Measurements from ENCODE around the gene TOLLIP. TPM values are rescaled to one million over a fixed set of nuclear protein-coding genes. Genes with fewer than 3 reads are reported as not detected.

TOLLIP gene
- total and polyA plus RNA-seq, 4 donors, result 29.0 to 83.4 (median 50.8) TPM

GRCh38 chr11:1292644-1293618 lies 16.5 kb downstream of the TOLLIP start:
- Histone ChIP-seq H3K27ac (ENCODE audit: low read depth, low read length) (no peak overlapping the region), H3K4me1 (ENCODE audit: control insufficient read depth, insufficient read depth, low read length) (peaks cover 5% of the 10 kb centered on the region), H3K9me3 (ENCODE audit: control insufficient read depth, insufficient read depth, low read length) (no peaks in the 10 kb centered on the region), H3K4me3 (ENCODE audit: low read depth, low read length) (no peak overlapping the region), H3K27me3 (ENCODE audit: control insufficient read depth, insufficient read depth, low read length) (no peaks in the 10 kb centered on the region), H3K36me3 (ENCODE audit: control insufficient read depth, insufficient read depth, low read length) (peaks cover 87% of the 10 kb centered on the region)
- WGBS (ENCODE audit: insufficient coverage), result 90% methylated on average over 43 of the region's 43 CpGs
- no peak for DNase-seq (ENCODE audit: low read depth in 4 of 6, low spot score in 6 of 6)

GRCh38 chr11:1292018-1292643 lies 17.3 kb downstream of the TOLLIP start:
- peaks cover 83% of the 10 kb centered on the region for H3K36me3 ChIP-seq (ENCODE audit: control insufficient read depth, insufficient read depth, low read length)
- 81% methylated on average over 8 of the region's 10 CpGs for WGBS (ENCODE audit: insufficient coverage)
- H3K4me3 ChIP-seq (ENCODE audit: low read depth, low read length), result no peak overlapping the region
- H3K27ac ChIP-seq (ENCODE audit: low read depth, low read length), result no peak overlapping the region
- no peaks in the 10 kb centered on the region for H3K9me3 ChIP-seq (ENCODE audit: control insufficient read depth, insufficient read depth, low read length)
- no peak for DNase-seq (ENCODE audit: low read depth in 4 of 6, low spot score in 6 of 6)
- no peaks in the 10 kb centered on the region for H3K27me3 ChIP-seq (ENCODE audit: control insufficient read depth, insufficient read depth, low read length)
- H3K4me1 ChIP-seq (ENCODE audit: control insufficient read depth, insufficient read depth, low read length), result peaks cover 5% of the 10 kb centered on the region

GRCh38 chr11:1291295-1292017 lies 18.0 kb downstream of the TOLLIP start:
- Histone ChIP-seq H3K27me3 (ENCODE audit: control insufficient read depth, insufficient read depth, low read length) (no peaks in the 10 kb centered on the region), H3K4me1 (ENCODE audit: control insufficient read depth, insufficient read depth, low read length) (peaks cover 5% of the 10 kb centered on the region), H3K27ac (ENCODE audit: low read depth, low read length) (no peak overlapping the region), H3K9me3 (ENCODE audit: control insufficient read depth, insufficient read depth, low read length) (no peaks in the 10 kb centered on the region), H3K36me3 (ENCODE audit: control insufficient read depth, insufficient read depth, low read length) (peaks cover 81% of the 10 kb centered on the region), H3K4me3 (ENCODE audit: low read depth, low read length) (no peak overlapping the region)
- no peak for DNase-seq (ENCODE audit: low read depth in 4 of 6, low spot score in 6 of 6)
- WGBS (ENCODE audit: insufficient coverage), result 92% methylated on average over 37 of the region's 46 CpGs

- peaks cover 80% of the 10 kb centered on the region for H3K36me3 ChIP-seq (ENCODE audit: control insufficient read depth, insufficient read depth, low read length)
- no peaks in the 10 kb centered on the region for H3K27me3 ChIP-seq (ENCODE audit: control insufficient read depth, insufficient read depth, low read length)
- no peak overlapping the region for H3K27ac ChIP-seq (ENCODE audit: low read depth, low read length)
- WGBS (ENCODE audit: insufficient coverage), result 93% methylated on average over 34 of the region's 43 CpGs
- no peak for DNase-seq (ENCODE audit: low read depth in 4 of 6, low spot score in 6 of 6)
- no peaks in the 10 kb centered on the region for H3K9me3 ChIP-seq (ENCODE audit: control insufficient read depth, insufficient read depth, low read length)
- no peak overlapping the region for H3K4me3 ChIP-seq (ENCODE audit: low read depth, low read length)
- H3K4me1 ChIP-seq (ENCODE audit: control insufficient read depth, insufficient read depth, low read length), result peaks cover 5% of the 10 kb centered on the region
Measured at GRCh38 chr11:1290052-1291040, 19.1 kb downstream of the TOLLIP start.

GRCh38 chr11:1289211-1289935 lies 20.1 kb downstream of the TOLLIP start:
- WGBS (ENCODE audit: insufficient coverage), result 96% methylated on average over 33 of the region's 33 CpGs

GRCh38 chr11:1288426-1289151 lies 20.8 kb downstream of the TOLLIP start:
- no peak overlapping the region for H3K4me3 ChIP-seq (ENCODE audit: low read depth, low read length)
- no peaks in the 10 kb centered on the region for H3K9me3 ChIP-seq (ENCODE audit: control insufficient read depth, insufficient read depth, low read length)
- no peaks in the 10 kb centered on the region for H3K27me3 ChIP-seq (ENCODE audit: control insufficient read depth, insufficient read depth, low read length)
- H3K27ac ChIP-seq (ENCODE audit: low read depth, low read length), result no peak overlapping the region
- WGBS (ENCODE audit: insufficient coverage), result 92% methylated on average over 26 of the region's 30 CpGs
- DNase-seq (ENCODE audit: low read depth in 4 of 6, low spot score in 6 of 6), result no peak
- H3K4me1 ChIP-seq (ENCODE audit: control insufficient read depth, insufficient read depth, low read length), result peaks cover 5% of the 10 kb centered on the region
- peaks cover 89% of the 10 kb centered on the region for H3K36me3 ChIP-seq (ENCODE audit: control insufficient read depth, insufficient read depth, low read length)

More at GRCh38 chr11:1289211-1289935, 20.1 kb downstream of the TOLLIP start:
- H3K27ac ChIP-seq (ENCODE audit: low read depth, low read length), result no peak overlapping the region
- no peaks in the 10 kb centered on the region for H3K9me3 ChIP-seq (ENCODE audit: control insufficient read depth, insufficient read depth, low read length)
- H3K27me3 ChIP-seq (ENCODE audit: control insufficient read depth, insufficient read depth, low read length), result no peaks in the 10 kb centered on the region
- peaks cover 5% of the 10 kb centered on the region for H3K4me1 ChIP-seq (ENCODE audit: control insufficient read depth, insufficient read depth, low read length)
- peaks cover 84% of the 10 kb centered on the region for H3K36me3 ChIP-seq (ENCODE audit: control insufficient read depth, insufficient read depth, low read length)
- H3K4me3 ChIP-seq (ENCODE audit: low read depth, low read length), result no peak overlapping the region
- DNase-seq (ENCODE audit: low read depth in 4 of 6, low spot score in 6 of 6), result no peak

GRCh38 chr11:1287928-1288327 lies 21.5 kb downstream of the TOLLIP start:
- Histone ChIP-seq H3K4me3 (ENCODE audit: low read depth, low read length) (no peak overlapping the region), H3K27ac (ENCODE audit: low read depth, low read length) (no peak overlapping the region), H3K9me3 (ENCODE audit: control insufficient read depth, insufficient read depth, low read length) (no peaks in the 10 kb centered on the region), H3K36me3 (ENCODE audit: control insufficient read depth, insufficient read depth, low read length) (peaks cover 89% of the 10 kb centered on the region), H3K4me1 (ENCODE audit: control insufficient read depth, insufficient read depth, low read length) (peaks cover 2% of the 10 kb centered on the region), H3K27me3 (ENCODE audit: control insufficient read depth, insufficient read depth, low read length) (no peaks in the 10 kb centered on the region)
- DNase-seq (ENCODE audit: low read depth in 4 of 6, low spot score in 6 of 6), result no peak
- WGBS (ENCODE audit: insufficient coverage), result 97% methylated on average over 9 of the region's 9 CpGs

GRCh38 chr11:1285876-1286275 lies 23.6 kb downstream of the TOLLIP start:
- WGBS (ENCODE audit: insufficient coverage), result 92% methylated on average over 12 of the region's 17 CpGs
- H3K4me3 ChIP-seq (ENCODE audit: low read depth, low read length), result no peak overlapping the region
- H3K9me3 ChIP-seq (ENCODE audit: control insufficient read depth, insufficient read depth, low read length), result no peaks in the 10 kb centered on the region
- H3K36me3 ChIP-seq (ENCODE audit: control insufficient read depth, insufficient read depth, low read length), result peaks cover 85% of the 10 kb centered on the region
- peaks cover 5% of the 10 kb centered on the region for H3K4me1 ChIP-seq (ENCODE audit: control insufficient read depth, insufficient read depth, low read length)
- DNase-seq (ENCODE audit: low read depth in 4 of 6, low spot score in 6 of 6), result no peak
- H3K27ac ChIP-seq (ENCODE audit: low read depth, low read length), result no peak overlapping the region
- no peaks in the 10 kb centered on the region for H3K27me3 ChIP-seq (ENCODE audit: control insufficient read depth, insufficient read depth, low read length)

All from spinal cord (tissue), 10 donors.